ENCODE results near the gene GAK.

DNA sequence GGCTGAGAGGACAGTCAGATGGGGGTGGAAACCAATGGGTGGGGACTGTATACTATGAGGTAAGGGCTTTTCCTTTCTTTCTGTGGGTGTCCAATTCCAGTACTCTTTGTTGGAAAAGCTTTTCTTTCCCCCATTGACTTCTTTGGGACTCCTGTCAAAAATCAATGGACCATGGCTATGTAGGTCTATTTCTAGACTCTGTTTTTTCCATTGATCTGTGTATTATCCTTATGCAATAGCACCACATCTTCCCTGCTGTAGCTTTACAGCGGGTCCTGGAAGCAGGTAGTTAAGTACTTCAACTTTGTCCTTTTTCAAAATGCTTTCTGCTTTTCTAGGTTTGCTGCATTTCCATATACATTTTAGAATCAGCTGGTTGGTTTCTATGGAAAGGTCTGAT lies 94.3 kb downstream of the GAK start:
- TF ChIP-seq CTCF (conservative IDR thresholded peaks at IDR 0.05; ENCODE audit: low read depth, low read length) (no peak), MAZ (IDR thresholded peaks at IDR 0.05; ENCODE audit: borderline replicate concordance, low read depth, low read length) (no peak)

All from IMR-90 (cell line).